Stimulated activated CD8-positive, alpha-beta memory T cell treated with anti-CD3 and anti-CD28 coated beads, Interleukin-7, amount 100 ng/mL, for 1 hour (primary cell): ENCODE results near the gene ANKRD31.
"Not testable (repeated sequence)": the region's sequence is repeated elsewhere in the genome, so short reads cannot be mapped to it uniquely, and the experiment has no call there.

ENCODE experiments used
- DNase-seq, 2 donors: peaks; one replicate each; pipeline ENCODE4 v3.0.0-alpha.2; 2020; ENCODE audit warnings: low read depth in 2 of 2

The ANKRD31 gene

GRCh38 chr5:75236322-75237316, at the start of gene ANKRD31:
Gene ANKRD31, minus strand, starts transcription at chr5:75236878. Its CDS starts 192 bp downstream, at chr5:75236686.
- DNase-seq: peak; percentile 77 to 83

- no peak for DNase-seq
Observed at GRCh38 chr5:75286211-75286773, 49.6 kb upstream of the ANKRD31 start.

GRCh38 chr5:75282581-75282980, 45.9 kb upstream of the ANKRD31 start:
- DNase-seq: no peak

GRCh38 chr5:75281716-75282465, 45.2 kb upstream of the ANKRD31 start:
- no peak for DNase-seq

GRCh38 chr5:75279321-75279720, 42.6 kb upstream of the ANKRD31 start:
- no peak for DNase-seq

- no peak for DNase-seq
Observed at GRCh38 chr5:75277463-75277862, 40.8 kb upstream of the ANKRD31 start.

GRCh38 chr5:75275756-75276155, 39.1 kb upstream of the ANKRD31 start:
- DNase-seq: no peak

GRCh38 chr5:75275147-75275546, 38.5 kb upstream of the ANKRD31 start:
- no peak for DNase-seq

- DNase-seq: no peak
Observed at GRCh38 chr5:75274486-75274885, 37.8 kb upstream of the ANKRD31 start.

- DNase-seq: not testable (repeated sequence)
Observed at GRCh38 chr5:75270605-75271004, 33.9 kb upstream of the ANKRD31 start.

GRCh38 chr5:75265731-75266130, 29.1 kb upstream of the ANKRD31 start:
- DNase-seq: no peak

GRCh38 chr5:75262271-75262670, 25.6 kb upstream of the ANKRD31 start:
- no peak for DNase-seq

- no peak for DNase-seq
Observed at GRCh38 chr5:75260708-75261107, 24.0 kb upstream of the ANKRD31 start.

GRCh38 chr5:75250452-75250851, 13.8 kb upstream of the ANKRD31 start:
- not testable (repeated sequence) for DNase-seq

GRCh38 chr5:75245023-75245422, 8.3 kb upstream of the ANKRD31 start:
- DNase-seq: no peak

GRCh38 chr5:75243510-75243909, 6.8 kb upstream of the ANKRD31 start:
- DNase-seq: no peak

GRCh38 chr5:75243100-75243499, 6.4 kb upstream of the ANKRD31 start:
- no peak for DNase-seq

GRCh38 chr5:75242067-75242466, 5.4 kb upstream of the ANKRD31 start:
- no peak for DNase-seq

GRCh38 chr5:75239681-75240080, 3.0 kb upstream of the ANKRD31 start:
- DNase-seq: no peak

- no peak for DNase-seq
Observed at GRCh38 chr5:75235711-75236110, 967 bp downstream of the ANKRD31 start.

GRCh38 chr5:75234251-75234650, 2.4 kb downstream of the ANKRD31 start:
- no peak for DNase-seq

- DNase-seq: no peak
Observed at GRCh38 chr5:75226916-75227315, 9.8 kb downstream of the ANKRD31 start.
